NCI-H2107 treated with DMSO at 0.1 percent for 48 hours (cell line): ENCODE measurements around the gene WNK3.
"Not testable (repeated sequence)": the region's sequence is repeated elsewhere in the genome, so short reads cannot be mapped to it uniquely, and the experiment has no call there.

ENCODE experiments used
- DNase-seq: peaks from one replicate; lab custom pipeline; 2025; ENCODE audit not compliant: unreplicated experiment; lab: John Stamatoyannopoulos, UW

Gene WNK3

GRCh38 chrX:54357414-54358377 lies at the start of gene WNK3:
Gene WNK3 (minus strand): TSS chrX:54358046.
- DNase-seq: peak; percentile 88

DNA sequence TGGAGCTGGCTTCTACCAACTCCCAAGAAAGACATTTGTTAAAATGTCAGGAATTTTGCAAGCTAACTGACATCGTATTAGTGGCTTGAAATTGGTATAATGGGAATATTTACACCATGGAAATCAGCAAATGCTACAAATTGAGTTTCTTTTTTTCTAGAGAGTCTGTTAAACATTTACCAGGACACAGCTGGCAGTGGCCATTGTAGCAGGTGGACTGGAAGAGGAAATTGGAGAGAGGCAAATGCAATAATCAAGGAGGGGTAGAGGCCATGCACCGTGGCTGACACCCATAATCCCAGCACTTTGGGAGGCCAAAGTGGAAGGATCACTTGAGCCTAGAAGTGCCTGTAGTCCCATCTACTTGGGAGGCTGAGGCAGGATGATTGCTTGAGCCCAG lies 49.4 kb upstream of the WNK3 start:
- no peak for DNase-seq

- DNase-seq: no peak
These were observed 39.3 kb upstream of the WNK3 start for GRCh38 chrX:54397113-54397512.

DNA sequence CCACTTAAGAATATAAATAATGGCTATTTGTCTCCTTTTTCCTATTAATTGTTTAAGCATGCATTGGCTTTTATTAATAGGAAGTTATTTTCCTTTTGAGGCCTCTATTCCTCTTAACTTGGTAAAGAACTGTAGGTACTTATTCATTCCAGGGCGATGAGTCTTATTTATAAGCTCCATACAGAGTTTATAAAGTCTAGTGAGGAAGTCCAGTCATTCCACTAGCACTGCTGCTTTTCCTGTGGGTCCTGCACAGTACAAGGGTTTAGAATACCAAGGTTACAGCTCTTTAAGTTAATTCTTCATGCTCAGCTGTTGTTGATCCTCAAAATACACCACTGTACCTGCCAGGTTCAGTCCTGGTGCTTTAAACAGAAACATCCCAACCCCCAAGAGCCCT lies 28.5 kb upstream of the WNK3 start:
- DNase-seq: no peak

DNA sequence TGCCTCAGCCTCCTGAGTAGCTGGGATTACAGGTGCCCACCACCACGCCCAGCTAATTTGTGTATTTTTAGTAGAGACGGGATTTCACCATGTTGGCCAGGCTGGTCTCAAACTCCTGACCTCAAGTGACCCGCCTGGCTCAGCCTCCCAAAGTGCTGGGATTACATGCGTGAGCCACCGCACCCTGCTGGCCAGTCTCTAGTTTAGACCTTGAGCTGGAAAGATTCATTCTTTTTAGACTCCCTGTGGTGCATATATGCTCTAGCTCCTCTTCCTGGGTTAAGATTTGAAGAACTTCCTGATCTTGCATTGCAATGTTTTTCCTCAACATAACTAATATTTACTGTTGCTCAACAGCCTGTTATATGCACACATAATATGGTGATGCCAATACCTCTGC lies 26.8 kb upstream of the WNK3 start:
- not testable (repeated sequence) for DNase-seq

- DNase-seq: no peak
These were observed 1.6 kb upstream of the WNK3 start for GRCh38 chrX:54359408-54359807.

DNA sequence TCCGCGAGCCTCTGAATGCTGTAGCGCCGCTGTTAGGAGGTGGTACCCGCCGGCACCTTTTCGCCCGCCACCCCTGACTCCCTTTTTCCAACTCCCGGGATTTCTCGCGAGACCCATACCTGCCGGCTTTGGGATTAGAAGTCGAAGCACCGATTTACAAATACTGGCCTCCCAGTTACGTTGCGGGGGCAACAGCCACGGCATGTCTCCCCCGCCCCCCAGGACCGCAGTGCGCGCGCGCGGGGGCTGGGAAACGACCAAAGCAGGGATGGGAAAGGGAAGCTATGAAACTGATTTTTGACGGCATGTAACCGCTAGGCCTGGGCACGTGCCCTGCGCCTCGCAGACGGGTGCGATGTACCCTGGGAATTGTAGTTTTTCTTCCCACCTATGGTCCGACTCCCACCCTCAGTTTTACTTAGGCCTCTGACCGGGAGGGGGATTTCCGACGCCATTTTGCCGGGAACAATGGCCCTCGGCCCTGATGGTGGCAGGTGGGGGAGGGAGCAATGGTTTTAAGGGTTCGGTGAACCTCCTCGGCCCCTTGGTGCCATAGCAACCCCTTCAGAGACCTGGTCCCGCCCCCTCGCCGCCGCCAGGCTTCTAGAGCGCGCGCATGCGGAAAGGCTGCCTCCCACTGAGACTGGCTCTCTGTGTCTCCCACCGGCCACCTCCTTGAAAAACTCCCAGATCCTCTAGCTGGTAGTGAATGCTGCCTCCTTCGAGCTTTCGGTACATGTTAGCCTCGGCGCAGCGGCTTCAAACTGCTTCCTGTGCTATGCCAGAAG lies 772 bp upstream of the WNK3 start:
- DNase-seq: peak; percentile 94

GRCh38 chrX:54352677-54353076 lies 5.2 kb downstream of the WNK3 start:
- DNase-seq: no peak

- not testable (repeated sequence) for DNase-seq
These were observed 20.5 kb downstream of the WNK3 start for GRCh38 chrX:54337383-54337782.

GRCh38 chrX:54325077-54325476 lies 32.8 kb downstream of the WNK3 start:
- DNase-seq: no peak

- no peak for DNase-seq
These were observed 37.8 kb downstream of the WNK3 start for GRCh38 chrX:54320067-54320466.

DNA sequence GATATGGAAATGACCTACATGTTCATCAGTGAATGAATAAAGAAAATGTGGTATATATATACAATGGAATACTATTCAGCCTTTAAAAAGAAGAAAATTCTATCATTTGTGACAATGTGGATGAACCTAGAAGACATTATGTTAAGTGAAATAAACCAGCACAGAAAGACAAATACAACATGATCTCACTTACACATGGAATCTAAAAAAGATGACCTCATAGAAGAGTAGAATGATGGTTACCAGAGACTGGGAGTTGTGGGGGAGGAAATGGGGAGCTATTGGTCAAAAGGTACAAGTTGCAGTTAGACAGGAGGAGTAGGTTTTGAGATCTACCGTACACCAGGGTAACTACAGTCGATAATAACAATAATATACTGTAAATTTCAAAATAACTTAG lies 51.5 kb downstream of the WNK3 start:
- no peak for DNase-seq

GRCh38 chrX:54301516-54301915 lies 56.3 kb downstream of the WNK3 start:
- no peak for DNase-seq

- DNase-seq: no peak
These were observed 63.5 kb downstream of the WNK3 start for GRCh38 chrX:54294306-54294705.

DNA sequence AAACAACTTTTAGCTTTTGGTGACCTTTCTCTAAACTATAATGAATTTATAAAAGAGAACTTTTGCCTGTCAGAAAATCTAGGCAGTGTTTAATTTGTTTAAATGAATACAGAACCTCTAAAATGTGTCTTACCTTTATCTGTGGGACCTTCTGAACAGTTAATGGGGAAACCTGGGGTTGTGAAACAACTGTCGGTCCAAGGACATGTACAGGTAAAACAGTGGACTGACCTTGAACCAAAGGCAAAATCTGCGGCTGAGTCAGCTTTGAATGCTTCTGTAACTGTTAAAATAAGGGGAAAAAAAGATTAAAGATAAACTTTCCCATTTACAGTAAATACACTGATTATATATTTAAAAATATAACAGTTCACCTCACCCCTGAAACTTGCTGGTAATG lies 65.1 kb downstream of the WNK3 start:
- no peak for DNase-seq

DNA sequence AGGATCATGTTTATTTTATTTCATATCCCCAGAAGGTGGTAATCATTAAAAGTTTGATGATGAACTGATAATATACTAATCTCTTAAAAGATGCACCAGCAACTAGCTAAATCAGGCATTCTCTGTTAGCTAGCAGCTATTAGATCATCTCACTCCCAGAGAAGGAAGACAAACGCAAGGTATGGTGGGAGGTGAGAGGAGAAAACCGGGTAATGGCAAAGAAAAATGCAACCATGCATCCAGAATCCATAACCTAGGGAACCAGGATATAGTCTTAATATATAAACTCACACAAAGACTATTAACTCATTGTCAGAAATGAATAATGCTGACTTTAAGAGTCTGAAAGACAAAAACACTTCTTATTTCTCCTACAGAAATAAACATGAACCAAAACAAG lies 66.1 kb downstream of the WNK3 start:
- no peak for DNase-seq

- no peak for DNase-seq
These were observed 68.9 kb downstream of the WNK3 start for GRCh38 chrX:54288968-54289367.

DNA sequence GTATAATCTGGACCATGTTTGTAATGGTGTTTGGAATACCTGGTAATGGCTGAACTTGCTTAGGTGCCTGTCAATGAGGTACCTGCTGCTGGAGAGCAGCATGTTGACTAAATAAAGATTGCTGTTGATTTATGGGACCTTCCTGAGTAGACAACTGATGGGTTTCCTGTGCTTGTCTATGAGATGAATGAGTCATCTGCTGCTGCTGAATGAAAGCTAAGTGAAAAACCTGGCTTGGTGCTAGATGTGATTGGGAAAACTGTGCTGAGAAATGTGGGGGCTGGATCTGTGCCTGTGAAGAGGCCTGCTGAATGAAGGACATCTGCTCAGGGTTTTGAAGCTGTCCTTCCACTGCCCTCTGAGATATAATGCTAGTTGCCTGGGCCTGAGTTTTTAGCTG lies 69.6 kb downstream of the WNK3 start:
- DNase-seq: no peak

GRCh38 chrX:54281676-54282075 lies 76.2 kb downstream of the WNK3 start:
- DNase-seq: no peak

- DNase-seq: no peak
These were observed 77.4 kb downstream of the WNK3 start for GRCh38 chrX:54280466-54280865.

DNA sequence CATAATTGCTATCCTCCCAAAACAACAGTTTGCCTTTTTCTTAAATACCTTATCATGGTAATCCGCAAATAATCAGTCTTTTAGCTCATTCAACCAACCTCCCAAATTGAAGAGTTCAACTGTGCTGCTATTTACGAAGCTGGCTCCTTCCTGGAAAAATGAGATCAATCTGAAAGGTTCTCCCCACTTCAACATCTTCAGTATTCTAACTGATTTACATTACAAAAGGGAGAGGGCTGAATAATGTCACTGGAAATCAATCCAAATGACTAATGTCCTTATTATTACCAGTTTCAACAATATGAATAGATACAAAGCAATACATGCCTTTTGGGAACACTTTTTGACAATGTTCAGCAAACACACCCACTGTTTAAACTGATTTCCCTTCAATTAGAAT lies 86.2 kb downstream of the WNK3 start:
- no peak for DNase-seq

GRCh38 chrX:54248309-54248708 lies 109.5 kb downstream of the WNK3 start:
- peak; percentile 25 for DNase-seq
